NCI-H146 treated with DMSO at 0.1 percent for 48 hours (cell line): ENCODE measurements around the gene DYTN.

Experiments used
- DNase-seq: peaks from one replicate; lab custom pipeline; 2025; ENCODE audit not compliant: unreplicated experiment; lab: John Stamatoyannopoulos, UW

Gene DYTN

DNA sequence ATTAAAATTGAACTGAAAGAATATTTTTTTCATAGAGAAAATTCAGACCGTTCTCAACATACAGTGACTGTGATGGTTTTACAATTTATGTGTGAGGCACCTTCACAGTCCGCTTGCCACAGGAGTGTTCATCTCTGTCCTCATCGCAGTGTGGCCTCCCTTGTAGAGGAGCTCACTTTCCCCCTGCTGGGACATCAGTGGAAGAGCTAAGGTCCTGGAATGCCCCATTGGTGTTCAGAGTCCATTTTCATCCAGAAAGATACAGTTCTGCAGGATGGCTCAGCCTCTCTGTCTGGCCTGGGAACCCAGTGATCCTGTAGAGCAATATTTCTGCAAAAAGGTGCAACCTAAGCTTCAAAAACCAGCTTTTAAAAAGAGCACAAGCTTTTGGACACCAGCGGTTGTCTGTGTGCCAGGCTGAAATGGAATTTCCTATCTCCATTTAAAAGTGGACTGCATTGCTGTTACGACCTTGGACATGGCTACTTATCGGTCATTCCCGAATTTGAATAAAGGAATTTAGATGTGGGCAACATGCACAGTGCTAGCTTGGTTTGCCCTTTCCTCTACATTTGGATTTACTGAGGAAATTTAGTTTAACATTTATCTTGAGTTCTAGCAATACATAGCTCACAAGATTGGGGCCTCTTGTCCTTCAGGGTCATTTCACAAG lies 102.6 kb downstream of the DYTN start:
- no peak for DNase-seq

GRCh38 chr2:206614811-206615210 lies 103.4 kb downstream of the DYTN start:
- no peak for DNase-seq

DNA sequence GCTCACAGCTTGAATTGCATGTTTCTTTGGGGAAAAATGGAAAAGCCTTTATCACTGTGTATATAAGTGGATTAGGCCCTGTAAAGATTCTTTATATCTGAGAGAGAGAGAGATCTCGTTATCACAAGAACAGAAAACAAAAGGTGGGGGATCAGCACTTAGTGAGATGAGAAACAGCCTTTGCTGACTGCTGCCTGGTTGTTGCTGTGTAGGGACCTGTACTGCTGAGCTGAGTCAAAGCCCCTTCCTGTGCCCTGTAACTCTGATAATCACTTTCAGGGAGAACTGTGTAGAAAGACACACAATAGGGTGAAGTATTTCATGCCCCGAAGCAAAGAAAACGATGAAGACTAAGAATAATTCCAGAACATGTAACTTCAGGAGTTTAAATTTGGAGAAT lies 106.5 kb downstream of the DYTN start:
- no peak for DNase-seq

DNA sequence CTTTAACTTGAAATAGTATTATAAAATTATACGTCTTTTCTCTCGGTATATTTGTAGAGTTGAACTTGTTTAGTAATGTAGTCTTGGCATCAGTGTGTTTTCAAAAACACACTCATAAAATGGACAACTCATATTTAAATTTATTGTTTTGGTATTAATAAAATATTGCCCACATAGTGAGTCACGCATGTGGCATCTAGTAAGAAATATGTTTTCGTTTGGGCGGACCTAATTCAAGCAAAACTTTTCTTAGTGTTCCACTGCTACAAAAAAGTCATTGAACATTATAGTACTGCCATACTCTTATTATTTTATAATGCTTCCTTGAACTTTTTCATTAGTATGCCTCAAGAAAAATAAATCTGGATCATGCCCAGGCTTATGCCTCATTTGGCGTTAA lies 107.0 kb downstream of the DYTN start:
- DNase-seq = no peak

- no peak for DNase-seq
Measured at GRCh38 chr2:206610451-206610850, 107.7 kb downstream of the DYTN start.

GRCh38 chr2:206603243-206603642 lies 115.0 kb downstream of the DYTN start:
- DNase-seq = no peak
